HepG2 (cell line): ENCODE results near the gene PTCRA. TPM values are rescaled to one million over a fixed set of nuclear protein-coding genes. Genes with fewer than 3 reads are reported as not detected.

Source experiments
- ATRX ChIP-seq: sonication (generic); formaldehyde crosslinking; IDR thresholded peaks from 2 replicates; pipeline ENCODE4 v1.4.0; 2020; ENCODE audit warnings: missing genetic modification reagents, borderline replicate concordance
- BORCS8-MEF2B ChIP-seq: sonication (generic); formaldehyde crosslinking; IDR thresholded peaks from 2 replicates; pipeline ENCODE4 v1.8.0; 2022; ENCODE audit warnings: mild to moderate bottlenecking, missing genetic modification reagents
- CBX1 ChIP-seq: IDR thresholded peaks from one replicate; pipeline ENCODE4 v1.6.1; 2016; ENCODE audit warnings: antibody characterized with exemption, low read depth
- DMAP1 ChIP-seq: IDR thresholded peaks from 2 replicates; pipeline ENCODE4 v1.6.1; 2016
- ETV6 ChIP-seq: sonication (generic); formaldehyde crosslinking; conservative IDR thresholded peaks from 2 replicates; pipeline ENCODE4 v1.4.0; 2020; ENCODE audit warnings: missing genetic modification reagents
- EZH2 ChIP-seq: conservative IDR thresholded peaks from 2 replicates; pipeline ENCODE4 v1.6.1; 2012; ENCODE audit warnings: mild to moderate bottlenecking, low read depth, low read length, moderate library complexity
- HOXD1 ChIP-seq: sonication (generic); formaldehyde crosslinking; IDR thresholded peaks from 2 replicates; pipeline ENCODE4 v1.5.0; 2020; ENCODE audit warnings: missing genetic modification reagents
- MXI1 ChIP-seq: IDR thresholded peaks from 3 replicates; pipeline ENCODE4 v1.6.1; 2012; ENCODE audit warnings: low read depth, low read length, inconsistent platforms, borderline replicate concordance
- NR1H2 ChIP-seq: sonication (generic); formaldehyde crosslinking; IDR thresholded peaks from 2 replicates; pipeline ENCODE4 v1.8.1; 2022; ENCODE audit warnings: low read depth, missing genetic modification reagents, borderline replicate concordance
- ONECUT2 ChIP-seq: sonication (generic); formaldehyde crosslinking; IDR thresholded peaks from 2 replicates; pipeline ENCODE4 v1.4.0; 2020; ENCODE audit warnings: missing genetic modification reagents
- PAX8 ChIP-seq: sonication (generic); formaldehyde crosslinking; IDR thresholded peaks from 2 replicates; pipeline ENCODE4 v1.8.0; 2022; ENCODE audit warnings: mild to moderate bottlenecking, missing genetic modification reagents, borderline replicate concordance
- PHF5A ChIP-seq: IDR thresholded peaks from one replicate; pipeline ENCODE4 v1.6.1; 2018; ENCODE audit warnings: low read depth, missing genetic modification reagents; ENCODE audit not compliant: unreplicated experiment
- POLR2G ChIP-seq: fragments of 200-400 bp; formaldehyde crosslinking; IDR thresholded peaks from 2 replicates; pipeline ENCODE4 v1.6.1; 2018; ENCODE audit warnings: mild to moderate bottlenecking, low read depth, low read length, moderate library complexity
- SIN3B ChIP-seq: fragments of 150-350 bp; IDR thresholded peaks from 2 replicates; pipeline ENCODE4 v1.6.1; 2014; ENCODE audit warnings: low read length
- SIX4 ChIP-seq: sonication (generic); formaldehyde crosslinking; IDR thresholded peaks from 2 replicates; pipeline ENCODE4 v1.4.0; 2020; ENCODE audit warnings: missing genetic modification reagents
- SRF ChIP-seq: IDR thresholded peaks from 2 replicates; pipeline ENCODE4 v1.6.1; 2011; ENCODE audit warnings: mild to moderate bottlenecking, low read depth, low read length, moderate library complexity
- TCF12 ChIP-seq, 2 experiments: fragments of 450-650 bp in 1 of 2; sonication (generic) in 1 of 2; formaldehyde crosslinking in 1 of 2; IDR thresholded peaks; 2 replicates each; pipeline versions ENCODE4 v1.6.1 to v1.8.0; 2017 to 2022; ENCODE audit warnings: antibody characterized with exemption in 1 of 2, mild to moderate bottlenecking in 1 of 2, missing genetic modification reagents in 1 of 2, moderate library complexity in 1 of 2
- TSC22D2 ChIP-seq: sonication (generic); formaldehyde crosslinking; IDR thresholded peaks from 2 replicates; pipeline ENCODE4 v1.5.1; 2020; ENCODE audit warnings: missing genetic modification reagents, mild to moderate bottlenecking, borderline replicate concordance
- ZBTB38 ChIP-seq: sonication (generic); formaldehyde crosslinking; IDR thresholded peaks from 2 replicates; pipeline ENCODE4 v1.5.1; 2020; ENCODE audit warnings: mild to moderate bottlenecking, missing genetic modification reagents
- ZNF205 ChIP-seq: IDR thresholded peaks from 2 replicates; pipeline ENCODE4 v1.6.1; 2018; ENCODE audit warnings: missing biosample characterization, missing genetic modification reagents
- ZNF430 ChIP-seq: sonication (generic); formaldehyde crosslinking; IDR thresholded peaks from 2 replicates; pipeline ENCODE4 v1.9.0; 2021; ENCODE audit warnings: mild to moderate bottlenecking, missing genetic modification reagents
- ZNF619 ChIP-seq: sonication (generic); formaldehyde crosslinking; IDR thresholded peaks from 2 replicates; pipeline ENCODE4 v1.4.0; 2020; ENCODE audit warnings: mild to moderate bottlenecking, missing genetic modification reagents
- ZNF713 ChIP-seq: sonication (generic); formaldehyde crosslinking; IDR thresholded peaks from 2 replicates; pipeline ENCODE4 v1.4.0; 2020; ENCODE audit warnings: mild to moderate bottlenecking, missing genetic modification reagents
- ZNF747 ChIP-seq: sonication (generic); formaldehyde crosslinking; IDR thresholded peaks from 2 replicates; pipeline ENCODE4 v1.8.1; 2023; ENCODE audit warnings: missing genetic modification reagents, mild to moderate bottlenecking, borderline replicate concordance
- polyA plus RNA-seq, 8 experiments: library from polyadenylated mRNA; depleted of rRNA in 3 of 8; stranded (reverse) in 7 of 8; unstranded in 1 of 8; fragments of >200 nt; fragmentation: Illumina TruSeq in 4 of 8; extraction: Trizol in 4 of 8; gene quantifications; 2 replicates each; pipeline versions ENCODE4 v1.2.1 to v1.2.3, GENCODE V29; 2011 to 2016; ENCODE audit warnings: low read depth in 4 of 8, missing spikeins in 1 of 8, mixed read lengths in 1 of 8; ENCODE audit not compliant: insufficient read depth in 1 of 8
- total RNA-seq, 5 experiments: library from RNA; depleted of rRNA; stranded (reverse); fragments of >200 nt; fragmentation: Illumina TruSeq; extraction: Trizol; gene quantifications; 2 replicates each; pipeline ENCODE4 v1.2.3, GENCODE V29; 2016; ENCODE audit warnings: low read depth in 1 of 5
- TF ChIP-seq, protein P1 (sequence below): sonication (generic); formaldehyde crosslinking; IDR thresholded peaks from 2 replicates; pipeline ENCODE4 v1.8.0; 2022; ENCODE audit warnings: mild to moderate bottlenecking, missing genetic modification reagents; ENCODE audit not compliant: insufficient replicate concordance
- TF ChIP-seq, protein P2 (sequence below): sonication (generic); formaldehyde crosslinking; IDR thresholded peaks from 2 replicates; pipeline ENCODE4 v1.5.1; 2020; ENCODE audit warnings: missing genetic modification reagents, mild to moderate bottlenecking, borderline replicate concordance
- TF ChIP-seq, protein P3 (sequence below): sonication (generic); formaldehyde crosslinking; IDR thresholded peaks from 2 replicates; pipeline ENCODE4 v1.4.0; 2020; ENCODE audit warnings: mild to moderate bottlenecking, missing genetic modification reagents

Gene PTCRA
- total and polyA plus RNA-seq, 2 of the 13 experiments (the other 11 are each of a cell fraction or from before 2014, with no cell fraction given), result not detected

DNA sequence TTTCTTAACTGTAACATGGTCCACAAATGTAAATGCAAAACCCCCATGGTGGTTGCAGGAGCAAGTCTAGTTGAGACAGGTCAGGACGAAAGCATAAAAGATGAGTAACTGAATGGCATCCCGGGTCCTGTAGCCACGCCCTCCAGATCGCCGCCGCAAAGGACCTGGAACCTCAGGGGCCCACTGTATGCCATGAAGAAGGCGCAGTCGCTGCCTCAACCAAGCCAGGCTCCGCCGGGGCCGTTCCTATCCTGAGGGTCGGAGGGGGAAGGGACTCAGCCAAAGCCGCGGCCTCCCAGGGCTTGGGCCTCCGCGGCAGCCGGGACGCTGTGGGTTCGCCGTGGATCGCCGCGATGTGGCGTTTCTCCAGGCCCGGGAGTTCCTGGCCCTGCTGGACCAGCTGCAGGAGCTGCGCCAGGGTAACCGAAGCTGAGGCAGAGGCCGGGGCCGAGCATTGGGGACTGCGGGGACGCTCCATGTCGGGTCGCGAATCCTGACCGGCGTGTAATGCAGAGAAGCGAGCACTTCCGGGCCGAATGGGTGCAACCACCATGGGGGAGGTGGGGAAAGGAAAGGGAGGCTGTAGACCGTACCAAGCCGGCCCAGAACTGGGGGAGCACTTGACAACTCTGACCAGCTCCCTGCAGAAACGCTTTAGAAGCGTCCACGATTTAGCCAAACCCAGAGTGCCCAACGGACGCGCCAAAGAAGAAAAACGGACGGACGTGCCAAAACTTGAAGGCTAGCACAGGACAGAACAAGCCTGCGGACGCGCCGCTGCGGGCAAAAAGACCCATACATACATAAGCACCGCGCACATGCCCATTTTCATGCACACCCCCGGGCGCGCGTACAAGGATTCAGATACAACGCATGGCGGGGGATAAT, 25.3 kb upstream of the PTCRA start (continued):
- TF ChIP-seq SRF (0 out of 2 replicates have a peak, but pooled peaks have one; percentile 22), POLR2G (peak; percentile 98), ATRX (CRISPR knock-in tag) (peak; percentile 15; the same call in 1 of the 2 replicates), CBX1 (peak; percentile 96), ZNF747 (CRISPR knock-in tag) (peak; percentile 99), ZNF713 (CRISPR knock-in tag) (no peak), SIN3B (no peak), ONECUT2 (CRISPR knock-in tag) (peak; percentile 39), DMAP1 (peak; percentile 92), ZBTB38 (CRISPR knock-in tag) (no peak), SIX4 (CRISPR knock-in tag) (no peak), BORCS8-MEF2B (peak; percentile 98), ZNF430 (peak; percentile 98), PAX8 (CRISPR knock-in tag) (0 out of 2 replicates have a peak, but pooled peaks have one; percentile 90), ZNF619 (CRISPR knock-in tag) (peak; percentile 98), EZH2 (no peak), ETV6 (CRISPR knock-in tag) (peak; percentile 58; the same call in 1 of the 2 replicates), HOXD1 (CRISPR knock-in tag) (peak; percentile 81; the same call in 1 of the 2 replicates), ZNF205 (CRISPR knock-in tag) (peak; percentile 93), MXI1 (peak; percentile 70; the same call in 1 of the 3 replicates), NR1H2 (CRISPR knock-in tag) (no peak; the same call in 1 of the 2 replicates), TCF12 (IDR thresholded peaks at IDR 0.05) (no peak), TCF12 (CRISPR knock-in tag; IDR thresholded peaks at IDR 0.05) (0 out of 2 replicates have a peak, but pooled peaks have one; percentile 92), PHF5A (CRISPR knock-in tag) (peak; percentile 19), TSC22D2 (peak; percentile 78; the same call in 1 of the 2 replicates)
- TF ChIP-seq, protein P1, sequence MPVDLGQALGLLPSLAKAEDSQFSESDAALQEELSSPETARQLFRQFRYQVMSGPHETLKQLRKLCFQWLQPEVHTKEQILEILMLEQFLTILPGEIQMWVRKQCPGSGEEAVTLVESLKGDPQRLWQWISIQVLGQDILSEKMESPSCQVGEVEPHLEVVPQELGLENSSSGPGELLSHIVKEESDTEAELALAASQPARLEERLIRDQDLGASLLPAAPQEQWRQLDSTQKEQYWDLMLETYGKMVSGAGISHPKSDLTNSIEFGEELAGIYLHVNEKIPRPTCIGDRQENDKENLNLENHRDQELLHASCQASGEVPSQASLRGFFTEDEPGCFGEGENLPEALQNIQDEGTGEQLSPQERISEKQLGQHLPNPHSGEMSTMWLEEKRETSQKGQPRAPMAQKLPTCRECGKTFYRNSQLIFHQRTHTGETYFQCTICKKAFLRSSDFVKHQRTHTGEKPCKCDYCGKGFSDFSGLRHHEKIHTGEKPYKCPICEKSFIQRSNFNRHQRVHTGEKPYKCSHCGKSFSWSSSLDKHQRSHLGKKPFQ (CRISPR knock-in tag), result peak; percentile 35
- TF ChIP-seq, protein P2, sequence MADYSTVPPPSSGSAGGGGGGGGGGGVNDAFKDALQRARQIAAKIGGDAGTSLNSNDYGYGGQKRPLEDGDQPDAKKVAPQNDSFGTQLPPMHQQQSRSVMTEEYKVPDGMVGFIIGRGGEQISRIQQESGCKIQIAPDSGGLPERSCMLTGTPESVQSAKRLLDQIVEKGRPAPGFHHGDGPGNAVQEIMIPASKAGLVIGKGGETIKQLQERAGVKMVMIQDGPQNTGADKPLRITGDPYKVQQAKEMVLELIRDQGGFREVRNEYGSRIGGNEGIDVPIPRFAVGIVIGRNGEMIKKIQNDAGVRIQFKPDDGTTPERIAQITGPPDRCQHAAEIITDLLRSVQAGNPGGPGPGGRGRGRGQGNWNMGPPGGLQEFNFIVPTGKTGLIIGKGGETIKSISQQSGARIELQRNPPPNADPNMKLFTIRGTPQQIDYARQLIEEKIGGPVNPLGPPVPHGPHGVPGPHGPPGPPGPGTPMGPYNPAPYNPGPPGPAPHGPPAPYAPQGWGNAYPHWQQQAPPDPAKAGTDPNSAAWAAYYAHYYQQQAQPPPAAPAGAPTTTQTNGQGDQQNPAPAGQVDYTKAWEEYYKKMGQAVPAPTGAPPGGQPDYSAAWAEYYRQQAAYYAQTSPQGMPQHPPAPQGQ (CRISPR knock-in tag), result peak; percentile 100
- TF ChIP-seq, protein P3, sequence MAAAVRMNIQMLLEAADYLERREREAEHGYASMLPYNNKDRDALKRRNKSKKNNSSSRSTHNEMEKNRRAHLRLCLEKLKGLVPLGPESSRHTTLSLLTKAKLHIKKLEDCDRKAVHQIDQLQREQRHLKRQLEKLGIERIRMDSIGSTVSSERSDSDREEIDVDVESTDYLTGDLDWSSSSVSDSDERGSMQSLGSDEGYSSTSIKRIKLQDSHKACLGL, result peak; percentile 76
